ENCODE results near the gene KPTN. TPM values are rescaled to one million over a fixed set of nuclear protein-coding genes. Genes with fewer than 3 reads are reported as not detected.

The KPTN gene
- total RNA-seq, 2 donors from 2014 or later: 2.8 to 2.9 TPM

- H3K4me3 ChIP-seq: no peak overlapping the region
- H3K36me3 ChIP-seq: no peaks in the 10 kb centered on the region
- no peak for DNase-seq (ENCODE audit: low spot score)
- peaks cover 16 to 27% of the 10 kb centered on the region in 2 donors for H3K27me3 ChIP-seq
- no peak overlapping the region for H3K27ac ChIP-seq
- H3K9me3 ChIP-seq: no peaks in the 10 kb centered on the region
- H3K4me1 ChIP-seq: peaks cover 0 to 30% of the 10 kb centered on the region in 2 donors
- TF ChIP-seq CTCF (IDR thresholded peaks at IDR 0.05): no peak
Measured at GRCh38 chr19:47429140-47429793, 54.8 kb downstream of the KPTN start.

DNA sequence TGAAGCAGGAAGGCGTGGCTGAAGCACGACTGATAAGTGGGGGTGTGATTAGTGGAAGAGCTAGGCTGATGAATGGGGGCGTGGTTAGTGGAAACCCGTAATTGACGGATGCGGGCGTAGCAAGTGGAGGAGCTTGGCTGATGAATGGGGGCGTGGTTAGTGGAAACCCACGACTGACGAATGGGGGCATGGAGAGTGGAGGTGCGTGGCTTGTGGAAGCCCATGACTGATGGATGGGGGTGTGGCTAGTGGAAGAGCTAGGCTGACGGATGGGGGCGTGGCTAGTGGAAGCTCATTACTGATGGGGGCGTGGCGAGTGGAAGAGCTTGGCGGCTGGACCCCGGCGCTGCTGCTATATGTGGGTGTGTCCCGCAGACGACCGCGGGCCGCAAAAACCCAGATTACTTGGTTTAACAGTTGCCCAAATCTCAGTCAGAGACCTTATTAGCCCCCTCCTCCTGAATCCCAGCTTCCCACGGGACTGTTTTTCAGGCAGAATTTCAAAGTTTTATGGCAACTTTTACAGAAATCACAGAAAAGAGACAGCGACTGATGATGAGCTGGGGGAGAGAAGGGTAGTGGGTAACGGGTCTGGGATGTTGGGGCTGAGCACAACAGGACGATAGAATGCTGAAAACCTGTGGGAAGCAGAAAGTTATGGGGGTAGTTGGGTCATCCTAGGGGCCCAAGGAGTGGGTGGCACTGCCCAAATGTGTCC is 55.7 kb downstream of the KPTN start:
- peaks cover 16 to 27% of the 10 kb centered on the region in 2 donors for H3K27me3 ChIP-seq
- peak overlapping the region in 1 of 2 donors; percentile 13 for H3K27ac ChIP-seq
- H3K4me3 ChIP-seq: peak overlapping the region in 1 of 2 donors; percentile 12

DNA sequence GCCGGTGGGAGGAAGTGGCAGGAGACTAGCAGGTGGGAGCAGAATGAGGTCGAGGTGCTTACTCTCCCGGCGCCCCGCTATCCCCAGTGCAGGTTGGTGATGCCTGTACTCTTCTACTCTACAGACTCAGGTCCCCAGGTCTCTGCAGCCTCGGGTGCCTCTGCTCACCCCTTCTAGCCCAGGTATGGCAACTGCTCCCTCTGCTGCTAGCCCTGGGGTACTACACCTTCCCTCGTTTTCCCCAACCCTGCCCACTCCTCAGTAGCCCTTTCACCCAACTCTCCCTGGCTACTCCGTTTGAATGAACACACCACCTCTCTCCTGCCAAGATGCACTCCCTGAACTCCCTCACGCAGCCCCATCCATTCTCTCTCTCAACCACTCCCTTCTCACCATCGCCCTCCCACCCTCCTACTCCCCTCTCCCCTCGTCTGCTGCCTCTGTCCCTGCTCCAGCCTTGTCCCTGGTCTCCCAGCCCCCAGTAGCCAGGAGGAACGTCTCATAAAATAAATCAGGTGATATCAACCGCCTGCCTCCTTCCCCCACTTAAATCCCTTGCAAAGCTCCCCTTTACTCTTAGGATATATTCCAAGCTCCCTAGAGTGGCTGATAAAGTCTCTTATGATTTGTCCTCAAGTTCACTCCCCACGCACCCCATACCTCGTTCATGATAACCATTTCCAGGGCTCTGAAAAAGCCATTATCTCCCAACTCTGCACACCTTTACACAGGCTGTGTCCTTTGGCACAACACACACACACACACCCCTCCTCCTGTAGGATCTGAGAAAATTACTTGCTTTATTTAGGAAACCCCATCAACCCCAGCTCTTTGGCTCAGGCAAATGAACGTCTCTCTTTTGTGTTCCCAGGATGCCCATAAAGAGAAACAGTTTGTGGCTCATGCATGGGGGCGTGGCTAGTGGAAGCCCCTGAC is 56.5 kb downstream of the KPTN start:
- H3K27me3 ChIP-seq: peaks cover 16 to 27% of the 10 kb centered on the region in 2 donors
- peak overlapping the region in 1 of 2 donors; percentile 12 for H3K4me3 ChIP-seq
- peaks cover 0 to 30% of the 10 kb centered on the region in 2 donors for H3K4me1 ChIP-seq
- H3K9me3 ChIP-seq: no peaks in the 10 kb centered on the region
- peak; percentile 88 to 89 for TF ChIP-seq CTCF (IDR thresholded peaks at IDR 0.05)
- peak overlapping the region in 1 of 2 donors; percentile 13 for H3K27ac ChIP-seq
- no peaks in the 10 kb centered on the region for H3K36me3 ChIP-seq
- DNase-seq (ENCODE audit: low spot score): peak; percentile 59

More for the DNA sequence above, 55.7 kb downstream of the KPTN start:
- Histone ChIP-seq H3K4me1 (peaks cover 0 to 30% of the 10 kb centered on the region in 2 donors), H3K36me3 (no peaks in the 10 kb centered on the region), H3K9me3 (no peaks in the 10 kb centered on the region)
- peak; percentile 86 for DNase-seq (ENCODE audit: low spot score)
- TF ChIP-seq CTCF (IDR thresholded peaks at IDR 0.05): no peak

Other genes with a start within 250 kb of the KPTN start
- 10 to 100 TPM in 1 of 2 donors, 1 to 10 TPM in 1; 9.2 to 11.9 TPM for gene CCDC9, start 227.7 kb downstream of the KPTN start, total RNA-seq
- 1 to 10 TPM; 1.9 to 7.0 TPM for gene INAFM1, start 209.3 kb downstream of the KPTN start, total RNA-seq
- gene C5AR1, start 174.4 kb downstream of the KPTN start, total RNA-seq: 10 to 100 TPM in 1 of 2 donors, 1 to 10 TPM in 1; 4.6 to 14.3 TPM
- gene C5AR2, start 152.0 kb downstream of the KPTN start, total RNA-seq: 1 to 10 TPM; 1.1 to 3.3 TPM
- gene DHX34, start 134.9 kb downstream of the KPTN start, total RNA-seq: 1 to 10 TPM; 5.1 to 8.2 TPM
- gene MEIS3, start 64.7 kb downstream of the KPTN start, total RNA-seq: 1 to 10 TPM; 6.3 to 9.2 TPM
- under 1 TPM; 0.28 to 0.37 TPM for gene SLC8A2, start 12.3 kb downstream of the KPTN start, total RNA-seq
- 100 to 1,000 TPM; 127 to 213 TPM for gene NAPA, start 30.8 kb upstream of the KPTN start, total RNA-seq
- under 1 TPM in 1 of 2 donors, not detected in 1; 0.20 TPM for gene ZNF541, start 88.9 kb upstream of the KPTN start, total RNA-seq
- gene BICRA, start 124.9 kb upstream of the KPTN start, total RNA-seq: 10 to 100 TPM in 1 of 2 donors, 1 to 10 TPM in 1; 7.0 to 12.6 TPM
- 10 to 100 TPM; 44.9 to 70.3 TPM for gene EHD2, start 229.2 kb upstream of the KPTN start, total RNA-seq

Measured in right atrium auricular region (tissue), 2 donors.